Lung microvascular endothelial cell (primary cell): ENCODE data around the gene SECISBP2. TPM values are rescaled to one million over a fixed set of nuclear protein-coding genes. Genes with fewer than 3 reads are reported as not detected.
"Not testable (repeated sequence)": the region's sequence is repeated elsewhere in the genome, so short reads cannot be mapped to it uniquely, and the experiment has no call there.

Experiments used
- DNase-seq, 2 donors: peaks; one replicate each; pipeline versions ENCODE4 v3.0.0 to v3.0.0-alpha.2; 2010; ENCODE audit warnings: low read depth in 2 of 2
- total RNA-seq: library from RNA; depleted of rRNA; stranded (reverse); fragments of >200 nt; gene quantifications from 2 replicates; pipeline ENCODE4 v1.2.1, GENCODE V29; 2014

The SECISBP2 gene
- total RNA-seq, 1 donor from 2014 or later, result 27.4 TPM

DNA sequence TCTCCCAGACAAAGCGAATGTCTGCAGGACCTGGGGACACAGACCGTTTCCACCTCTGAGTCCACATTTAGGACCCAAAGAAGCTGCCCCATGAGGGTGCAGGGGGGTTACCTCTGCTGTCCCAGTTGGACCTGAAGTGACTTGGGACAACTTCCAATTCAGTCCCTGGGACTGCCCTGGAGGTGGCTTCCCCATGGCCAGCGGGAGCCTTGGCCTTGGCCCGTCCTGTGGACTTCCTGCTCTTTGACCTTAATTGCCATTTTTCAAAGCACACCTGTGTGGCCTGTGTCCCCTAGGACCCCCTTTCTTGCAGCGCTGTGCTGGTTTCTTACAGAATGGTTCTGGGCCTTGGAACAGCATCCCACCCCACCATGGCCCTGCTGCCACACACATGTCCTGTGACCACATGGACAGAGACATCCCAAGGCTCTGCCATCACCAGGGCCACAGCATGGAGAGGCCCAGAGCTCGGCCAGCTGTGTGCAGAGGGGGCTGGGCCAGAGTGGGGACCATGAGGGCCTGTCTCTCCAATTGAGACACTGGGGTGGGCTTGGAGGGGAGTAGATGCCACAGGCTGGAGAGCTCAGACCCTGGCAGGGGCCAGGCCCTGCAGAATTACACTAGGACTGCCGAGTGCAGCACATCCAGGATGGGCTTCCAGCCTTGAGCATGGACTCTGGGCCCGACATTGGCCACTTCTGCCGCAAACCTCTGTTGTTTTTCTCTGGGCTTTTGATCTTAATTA, 45.8 kb downstream of the SECISBP2 start:
- DNase-seq, result no peak

GRCh38 chr9:89364666-89365531, 46.6 kb downstream of the SECISBP2 start:
- no peak for DNase-seq

DNA sequence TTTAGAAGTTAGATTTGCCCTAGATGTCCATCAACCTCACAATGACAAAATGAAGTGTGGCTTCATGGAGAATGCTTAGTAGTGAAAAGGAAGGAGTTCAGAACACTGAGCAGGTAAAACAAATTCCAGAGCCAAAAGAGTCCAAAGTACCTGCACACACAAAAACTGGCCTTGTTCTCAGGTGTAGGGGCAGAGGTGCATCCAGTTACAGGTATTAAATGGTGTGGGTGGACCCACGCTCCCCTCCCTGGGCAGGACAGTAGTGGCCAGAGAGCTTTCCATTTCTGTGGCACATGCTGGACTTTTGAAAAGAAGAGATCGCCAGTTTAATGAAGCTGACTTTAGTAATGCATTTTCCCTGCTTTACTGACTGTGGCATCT, 47.2 kb downstream of the SECISBP2 start:
- no peak for DNase-seq

DNA sequence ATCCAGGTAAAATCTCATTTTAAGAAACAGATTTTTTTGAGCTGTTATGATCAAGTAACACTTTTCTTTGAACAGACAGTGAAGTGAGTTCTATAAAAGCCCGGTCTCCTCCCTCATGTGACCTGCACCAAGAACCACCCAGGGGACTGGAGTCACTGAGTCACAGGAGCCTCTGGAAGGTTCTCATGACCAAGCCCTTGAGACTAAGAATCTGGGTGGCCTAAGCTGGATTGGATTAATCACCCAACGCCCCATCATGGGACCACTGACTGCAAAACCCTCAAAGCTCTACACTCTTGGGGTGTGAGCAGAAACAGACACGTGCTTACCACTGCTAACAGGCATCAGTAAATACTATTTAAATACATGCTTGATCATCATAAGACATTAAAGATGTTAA, 48.4 kb downstream of the SECISBP2 start:
- no peak for DNase-seq

- no peak for DNase-seq
Observed at GRCh38 chr9:89367281-89367680, 49.0 kb downstream of the SECISBP2 start.

DNA sequence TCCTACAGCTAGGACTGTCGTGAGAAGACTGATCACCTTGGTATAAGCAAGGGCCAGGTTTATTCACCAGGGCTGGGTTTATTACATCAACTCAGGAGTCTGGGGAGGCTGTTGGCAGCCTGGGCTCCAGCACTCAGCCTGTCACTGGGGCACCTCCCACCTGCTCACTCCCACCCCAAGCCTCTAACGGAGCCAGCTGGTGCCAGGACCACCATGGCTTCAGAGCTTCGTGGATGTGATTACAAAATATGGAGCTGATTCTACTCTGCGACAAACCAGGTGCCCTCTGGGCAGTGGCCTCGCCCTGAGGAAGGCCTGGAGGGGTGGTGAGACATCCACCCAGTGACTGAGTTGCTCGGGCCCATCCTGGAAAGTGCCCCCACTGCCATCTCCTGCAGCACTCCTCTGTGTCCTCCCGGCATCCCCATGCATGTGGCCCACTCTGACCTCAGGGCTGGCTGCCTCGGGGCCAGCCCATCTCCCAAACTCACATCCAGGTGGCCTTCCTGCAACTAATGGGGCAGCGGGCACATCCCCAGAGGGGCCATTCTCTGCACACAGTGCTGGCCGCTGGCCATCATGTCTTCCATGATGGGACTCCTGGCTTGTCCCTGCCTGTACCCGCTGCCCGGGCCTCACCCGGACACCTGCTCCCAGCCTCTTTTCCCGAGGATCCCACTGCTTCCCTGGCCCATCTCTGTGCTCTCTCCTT, 49.6 kb downstream of the SECISBP2 start:
- no peak for DNase-seq

DNA sequence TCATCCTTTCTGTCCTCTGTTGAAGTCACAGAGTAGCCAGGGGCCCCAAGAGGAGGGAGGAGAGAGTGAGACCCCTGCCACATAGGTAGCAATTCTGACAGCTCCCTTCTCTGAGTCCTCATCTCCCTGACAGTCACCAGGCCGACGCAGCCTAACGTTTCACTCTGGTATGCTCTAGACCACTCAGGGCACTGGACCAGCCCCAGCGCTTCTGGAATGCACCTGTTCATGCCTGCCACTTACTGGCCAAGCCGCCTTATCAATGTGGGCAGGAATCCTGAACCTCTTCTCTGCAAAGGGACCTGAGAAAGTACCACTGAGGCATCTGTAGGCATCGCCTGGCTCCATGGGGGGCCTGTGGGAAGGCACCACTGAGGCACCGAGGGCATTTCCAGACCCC, 50.2 kb downstream of the SECISBP2 start:
- DNase-seq, result no peak

GRCh38 chr9:89368978-89369377, 50.7 kb downstream of the SECISBP2 start:
- no peak for DNase-seq

DNA sequence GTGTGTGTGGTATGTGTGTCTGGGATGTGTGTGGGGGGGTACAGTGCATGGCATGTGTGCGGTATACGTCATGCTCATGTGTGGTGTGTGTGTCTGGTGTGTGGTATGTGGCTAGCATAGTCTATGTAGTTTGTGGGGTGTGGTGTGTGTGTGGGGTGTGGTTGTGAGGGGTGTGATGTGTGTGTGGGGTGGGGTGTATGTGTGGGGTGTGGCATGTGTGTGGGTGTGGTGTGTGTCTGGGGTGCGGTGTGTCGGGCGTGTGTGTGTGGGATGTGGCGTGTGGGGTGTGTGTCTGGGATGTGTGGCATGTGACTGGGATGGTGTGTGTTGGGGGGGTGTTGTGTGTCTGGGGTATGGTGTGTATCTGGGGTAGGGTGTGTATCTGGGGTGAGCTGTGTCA, 52.3 kb downstream of the SECISBP2 start:
- no peak for DNase-seq

DNA sequence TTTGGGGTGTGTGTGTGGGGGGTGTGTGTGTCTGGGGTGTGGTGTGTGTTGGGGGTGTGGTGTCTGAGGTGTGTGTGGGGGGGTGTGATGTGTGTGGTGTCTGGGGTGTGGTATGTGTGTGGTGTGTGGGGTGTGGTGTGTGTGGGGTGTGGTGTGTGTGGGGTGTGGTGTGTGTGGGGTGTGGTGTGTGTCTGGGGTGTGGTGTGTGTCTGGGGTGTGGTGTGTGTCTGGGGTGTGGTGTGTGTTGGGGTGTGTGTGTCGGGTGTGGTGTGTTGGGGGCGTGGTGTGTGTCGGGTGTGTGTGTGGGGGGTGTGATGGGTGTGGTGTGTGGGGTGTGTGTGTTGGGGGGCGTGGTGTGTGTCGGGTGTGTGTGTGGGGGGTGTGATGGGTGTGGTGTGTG, 53.5 kb downstream of the SECISBP2 start:
- DNase-seq, result not testable (repeated sequence)

GRCh38 chr9:89372230-89372816, 54.0 kb downstream of the SECISBP2 start:
- no peak for DNase-seq

DNA sequence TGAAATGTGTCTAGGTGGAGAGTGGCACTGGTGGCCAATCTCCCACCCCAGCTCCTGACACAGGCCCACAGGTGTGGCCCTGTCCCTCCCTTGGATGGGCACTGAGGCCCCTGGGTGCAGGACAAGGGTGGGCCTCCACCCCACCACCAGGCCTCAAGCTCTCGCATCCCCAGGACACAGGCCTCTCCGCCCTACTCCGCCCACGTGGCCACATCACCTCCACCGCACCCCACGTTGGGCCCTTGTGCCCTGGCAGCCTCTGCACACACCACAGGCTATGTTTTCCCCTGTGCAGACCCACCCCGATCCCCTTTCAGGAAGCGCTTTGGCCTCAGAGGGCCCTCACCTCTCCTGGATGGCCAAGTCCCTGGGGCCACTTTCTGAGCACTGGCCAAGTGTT, 54.7 kb downstream of the SECISBP2 start:
- DNase-seq, result no peak

GRCh38 chr9:89374176-89374575, 55.9 kb downstream of the SECISBP2 start:
- no peak for DNase-seq

DNA sequence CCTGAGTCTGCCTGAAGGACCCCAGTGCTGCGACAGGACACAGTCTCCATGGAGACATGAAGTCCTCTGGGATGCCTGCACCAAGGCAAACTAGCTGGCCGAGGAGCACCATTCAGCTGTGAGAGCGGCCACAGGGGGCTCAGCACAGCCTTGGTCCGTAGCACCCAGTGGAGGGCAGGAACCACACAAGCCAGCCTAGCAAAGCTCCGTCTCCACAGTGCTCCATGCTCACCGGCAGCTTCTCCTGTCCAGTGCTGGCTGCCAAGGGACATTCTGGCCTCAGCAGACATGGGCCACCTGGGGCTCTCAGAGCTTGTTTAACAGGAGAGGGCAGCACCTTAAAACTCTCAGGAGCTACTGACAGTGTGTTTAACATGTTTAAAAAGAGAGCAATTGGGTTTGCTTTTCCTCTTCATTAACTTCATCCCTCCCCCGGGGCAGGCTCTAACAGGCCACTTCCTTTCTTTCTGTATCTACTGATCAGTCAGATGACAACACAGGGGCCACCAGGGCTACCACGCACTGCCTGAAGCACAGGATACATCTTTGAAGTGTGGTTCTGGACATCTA, 57.0 kb downstream of the SECISBP2 start:
- DNase-seq, result peak; percentile 8 to 61

GRCh38 chr9:89376286-89376685, 58.0 kb downstream of the SECISBP2 start:
- DNase-seq, result no peak

- DNase-seq, result no peak
Observed at GRCh38 chr9:89376741-89377351, 58.5 kb downstream of the SECISBP2 start.

GRCh38 chr9:89377411-89377810, 59.1 kb downstream of the SECISBP2 start:
- no peak for DNase-seq

DNA sequence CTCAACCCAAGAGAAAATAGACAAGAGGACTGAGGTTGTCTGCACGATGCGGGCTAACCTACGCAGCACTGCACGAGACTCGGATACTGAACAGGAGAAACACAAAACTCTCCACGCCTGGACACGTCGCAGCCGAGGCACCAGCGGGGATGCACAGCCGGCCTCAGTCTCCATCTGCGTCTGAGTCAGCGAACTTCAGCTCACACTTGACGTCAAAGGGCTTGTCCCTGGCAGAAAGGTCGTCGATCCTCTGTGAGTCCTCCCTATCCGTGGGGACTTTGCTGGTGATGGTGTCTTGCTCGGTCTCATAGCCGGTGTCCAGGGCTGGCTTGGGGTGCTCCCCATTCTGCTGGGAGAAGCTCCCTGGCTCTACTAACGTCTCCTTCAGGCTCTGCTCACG, 60.2 kb downstream of the SECISBP2 start:
- DNase-seq, result no peak

DNA sequence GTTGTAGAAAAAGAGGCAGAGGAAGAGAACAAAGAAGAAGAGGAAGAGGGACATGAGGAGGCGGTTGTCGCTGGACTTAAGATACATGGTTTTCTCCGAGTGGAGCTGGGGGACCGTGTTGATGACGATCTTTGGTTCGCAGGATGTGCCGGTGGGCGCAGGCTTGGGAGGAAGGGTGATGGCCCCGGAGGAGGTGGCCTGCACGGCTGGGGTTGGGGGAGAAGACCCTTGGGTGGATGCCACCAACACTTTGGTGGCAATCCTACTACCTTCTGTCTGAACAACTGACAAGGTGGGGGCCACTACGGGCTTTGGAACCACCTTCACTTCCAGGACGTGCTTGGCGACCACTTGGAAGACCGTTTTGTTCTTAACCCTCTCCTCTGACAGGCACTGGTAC, 60.7 kb downstream of the SECISBP2 start:
- DNase-seq, result no peak

- DNase-seq, result no peak
Observed at GRCh38 chr9:89379508-89380115, 61.3 kb downstream of the SECISBP2 start.
